Hippocampal formation (tissue), 2 donors: ENCODE results near the gene TENM4.

Experiments
- DNase-seq, 2 donors: peaks; one replicate each; lab custom pipeline; 2025; lab: John Stamatoyannopoulos, UW

Gene TENM4

DNA sequence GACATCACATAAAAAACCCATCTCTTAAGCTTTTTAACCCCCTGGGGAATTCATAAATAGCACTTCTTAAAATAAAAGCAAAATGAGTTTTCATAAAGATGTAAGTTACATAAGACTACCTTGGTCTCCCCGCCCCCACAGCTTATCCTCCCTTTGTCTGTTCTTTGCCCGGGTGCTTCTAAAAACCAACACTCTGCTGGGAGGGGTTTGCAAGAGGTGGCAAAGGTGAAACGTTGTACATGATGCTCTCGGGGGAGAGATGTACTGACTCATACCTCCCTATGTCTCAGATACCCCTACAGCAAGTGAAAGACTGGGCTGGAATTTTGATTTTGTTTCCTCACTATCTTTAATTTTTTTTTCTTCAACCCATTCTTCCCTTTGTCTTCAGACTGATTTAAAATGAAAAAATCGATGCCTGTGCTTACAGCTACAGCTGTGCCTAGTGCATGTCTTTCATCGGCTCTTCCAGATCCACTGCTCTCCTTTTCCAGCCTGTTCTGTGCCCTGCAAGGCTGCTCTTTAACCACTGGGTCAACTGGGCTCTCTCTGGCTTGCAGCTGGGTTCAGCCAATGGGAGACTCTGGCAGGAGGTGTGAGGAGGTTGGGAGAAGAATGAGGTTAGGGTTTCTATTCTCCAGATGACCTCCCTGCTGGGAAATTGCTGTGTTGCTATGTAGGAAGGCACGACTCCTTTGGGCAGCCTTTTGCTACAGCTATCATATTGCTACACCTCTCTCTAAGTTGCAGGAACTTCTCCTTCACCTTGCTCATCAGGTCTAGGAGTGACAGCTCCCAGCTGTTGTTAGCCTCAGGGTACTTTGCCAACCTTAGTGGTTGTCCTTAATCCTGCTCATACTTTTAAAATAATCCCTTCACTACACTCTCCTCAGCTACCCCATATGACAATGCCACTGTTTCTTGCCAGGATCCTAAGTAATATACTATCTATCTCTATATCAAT, 266.5 kb downstream of the TENM4 start:
- no peak for DNase-seq

DNA sequence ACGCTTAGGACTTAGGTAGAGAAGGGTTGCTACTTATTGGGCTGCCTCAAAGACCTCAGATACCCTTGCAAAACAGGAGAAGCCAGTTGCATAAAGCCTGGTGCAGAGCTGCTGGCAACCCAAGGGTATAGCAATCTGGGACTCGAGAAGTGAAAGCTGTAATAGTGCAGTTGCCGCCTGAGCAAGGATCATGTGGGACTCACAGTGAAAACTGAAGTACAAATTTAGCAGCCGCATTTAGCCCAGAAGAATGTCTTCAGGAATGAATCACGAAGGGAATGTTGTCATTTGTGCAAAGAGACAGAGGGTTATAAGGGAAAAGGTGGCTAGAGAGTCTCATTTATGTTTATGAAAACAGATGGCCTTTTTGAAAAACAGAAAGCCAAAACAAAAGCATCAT, 267.2 kb downstream of the TENM4 start:
- DNase-seq = peak; percentile 8 to 67

DNA sequence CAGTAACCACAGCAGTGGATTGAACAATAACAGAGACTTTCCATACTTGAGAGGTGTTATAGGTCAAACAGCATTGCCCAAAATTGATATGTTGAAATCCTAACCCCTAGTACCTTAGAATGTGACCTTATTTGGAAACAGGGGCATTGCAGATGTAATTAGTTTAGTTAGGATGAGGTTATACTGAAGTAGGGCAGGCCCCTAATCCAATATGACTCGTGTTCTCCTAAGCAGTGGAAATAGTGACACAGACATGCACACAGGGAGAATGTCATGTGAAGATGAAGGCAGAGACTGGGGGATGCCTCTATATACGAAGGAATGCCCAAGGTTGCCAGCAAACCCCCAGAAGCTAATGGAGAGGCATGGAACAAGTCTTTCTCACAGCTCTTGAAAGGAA, 270.5 kb downstream of the TENM4 start:
- DNase-seq = no peak

DNA sequence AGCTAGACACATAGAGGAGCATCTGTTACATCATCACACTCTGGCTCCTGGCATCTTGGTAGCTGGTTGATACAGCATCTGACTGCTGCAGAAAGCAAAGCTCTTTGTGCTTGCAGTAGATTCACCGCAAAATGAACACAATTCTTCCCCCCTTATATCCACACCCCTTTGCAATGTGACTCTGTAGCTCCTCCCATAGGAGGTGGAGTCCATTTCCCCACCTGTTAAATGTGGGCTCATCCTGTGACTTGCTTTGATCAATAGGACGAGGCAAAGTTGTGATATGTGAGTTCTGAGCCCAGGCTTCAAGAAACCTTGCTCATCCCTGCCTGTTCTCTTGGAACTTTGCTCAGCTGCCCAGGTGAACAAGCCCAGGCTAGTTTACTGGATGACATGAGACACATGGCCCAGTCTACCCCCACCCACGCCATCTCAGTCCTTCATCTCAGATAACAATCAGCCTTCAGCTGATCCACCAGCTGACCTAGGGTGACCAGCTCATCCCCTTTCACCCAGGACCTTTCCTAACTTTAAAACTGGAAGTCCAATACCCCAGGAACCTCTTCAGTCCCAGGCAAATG, 272.2 kb downstream of the TENM4 start:
- no peak for DNase-seq

DNA sequence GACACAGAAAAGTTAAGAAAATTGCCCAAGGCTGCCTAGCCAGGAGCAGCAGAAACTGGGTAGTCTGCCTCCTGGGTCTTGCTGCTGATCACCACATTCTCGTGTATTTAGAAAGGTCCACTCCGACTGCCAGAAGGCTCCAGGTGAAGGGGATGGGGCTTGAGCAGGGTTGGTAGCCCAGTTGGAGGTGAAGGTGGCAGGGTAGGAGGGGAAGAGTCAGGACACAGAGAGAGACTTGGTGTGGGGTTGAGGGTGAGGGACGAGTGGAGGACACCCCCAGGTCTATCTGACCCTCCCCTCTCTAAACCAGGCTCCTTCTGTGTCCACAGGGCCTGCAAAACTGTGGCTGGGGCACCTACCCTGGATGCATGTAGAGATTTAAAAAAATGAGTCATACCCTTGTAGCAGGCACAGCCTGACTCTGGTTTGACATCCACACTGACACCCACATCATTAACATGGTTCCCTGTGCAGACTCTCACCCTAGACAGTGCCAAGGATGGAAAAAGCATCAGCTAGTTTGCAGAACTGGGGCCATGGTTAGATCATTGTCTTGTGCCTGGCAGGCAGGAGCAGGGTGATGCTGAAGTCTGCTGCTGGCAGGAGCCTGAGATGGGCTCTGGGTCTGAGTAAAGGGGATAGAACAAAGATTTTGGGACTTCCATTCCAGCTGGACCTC, 273.2 kb downstream of the TENM4 start:
- peak in 1 of 2 donors; percentile 13 for DNase-seq

DNA sequence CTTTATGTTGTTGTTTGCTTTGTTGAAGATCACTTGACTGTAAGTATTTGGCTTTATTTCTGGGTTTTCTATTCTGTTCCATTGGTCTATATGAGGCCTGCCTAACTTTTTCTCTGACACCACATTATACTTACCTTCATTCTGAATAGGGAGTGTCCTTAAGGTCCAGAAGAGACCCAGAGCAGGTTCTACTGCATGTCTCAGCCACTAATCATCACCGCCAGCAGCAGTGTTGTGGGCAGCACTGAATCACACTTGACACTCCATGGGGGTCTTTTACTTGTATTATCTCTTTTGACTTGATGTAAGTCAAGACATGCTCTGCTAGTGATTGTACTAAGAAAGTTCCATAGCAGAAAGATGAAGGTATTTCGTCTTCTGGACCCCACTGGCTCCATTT, 274.9 kb downstream of the TENM4 start:
- no peak for DNase-seq

DNA sequence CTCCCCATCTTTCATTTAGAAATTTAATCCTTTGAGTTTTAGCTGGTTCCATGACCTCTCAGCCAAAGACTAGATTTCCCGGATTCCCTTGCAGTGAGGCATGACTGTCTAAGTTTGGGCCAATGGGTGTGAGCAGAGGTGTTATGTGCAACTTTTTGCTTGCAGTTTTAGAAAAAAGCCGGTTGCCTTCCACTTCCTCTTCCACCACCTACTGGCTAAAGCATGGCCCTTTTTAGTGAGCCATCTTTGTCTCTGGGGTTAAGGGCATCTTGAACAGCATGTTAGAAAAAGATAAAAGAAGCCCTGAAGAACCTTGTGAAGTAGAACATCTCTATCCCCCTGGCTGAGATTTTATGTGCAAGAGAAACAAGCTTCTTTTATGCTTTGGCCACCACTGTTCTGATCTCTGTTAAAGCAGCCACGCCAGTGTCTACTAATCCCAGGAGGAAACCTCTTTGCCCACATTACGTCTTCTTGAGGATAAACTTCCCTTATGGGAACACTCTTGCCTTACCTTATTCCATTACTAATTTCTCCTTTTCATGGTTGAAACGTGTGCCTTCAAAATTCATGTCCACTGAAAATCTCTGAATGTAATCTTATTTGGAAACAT, 279.9 kb downstream of the TENM4 start:
- DNase-seq = no peak

DNA sequence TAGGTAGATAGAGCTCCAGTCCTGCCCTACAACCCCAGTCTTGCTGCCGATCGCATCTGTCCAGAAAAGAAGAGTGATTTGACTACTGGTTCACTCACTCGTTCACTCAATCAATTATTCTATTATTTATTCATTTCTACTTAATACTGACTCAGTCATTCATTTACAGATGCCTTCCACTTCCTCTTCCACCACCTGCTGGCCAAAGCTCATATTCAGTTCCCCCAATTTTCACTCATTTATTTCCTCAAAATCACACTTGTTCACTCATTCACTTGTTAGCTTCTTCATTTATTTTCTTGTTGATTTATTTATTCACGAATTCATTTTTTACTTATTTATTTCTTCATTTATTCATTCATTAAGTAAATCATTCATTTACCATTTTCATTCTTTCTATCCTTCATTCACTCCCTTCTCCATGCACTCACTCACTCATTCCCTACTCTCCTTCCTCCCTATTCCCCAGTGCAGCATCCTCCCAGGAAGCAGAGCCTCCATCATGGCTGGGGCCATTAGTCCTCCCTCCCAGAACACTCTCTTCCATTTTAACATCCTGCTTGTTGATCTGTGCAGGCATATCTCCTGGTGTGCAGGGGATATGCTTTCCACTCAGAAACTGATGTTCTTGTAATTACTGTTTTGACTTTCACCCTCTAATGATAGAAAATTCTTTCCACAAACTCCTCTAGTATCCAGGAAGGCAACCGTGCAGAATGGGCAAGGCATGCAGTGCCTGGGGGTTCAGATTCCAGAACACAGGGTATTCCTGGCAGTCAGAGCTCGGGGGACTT, 281.0 kb downstream of the TENM4 start:
- DNase-seq = no peak

DNA sequence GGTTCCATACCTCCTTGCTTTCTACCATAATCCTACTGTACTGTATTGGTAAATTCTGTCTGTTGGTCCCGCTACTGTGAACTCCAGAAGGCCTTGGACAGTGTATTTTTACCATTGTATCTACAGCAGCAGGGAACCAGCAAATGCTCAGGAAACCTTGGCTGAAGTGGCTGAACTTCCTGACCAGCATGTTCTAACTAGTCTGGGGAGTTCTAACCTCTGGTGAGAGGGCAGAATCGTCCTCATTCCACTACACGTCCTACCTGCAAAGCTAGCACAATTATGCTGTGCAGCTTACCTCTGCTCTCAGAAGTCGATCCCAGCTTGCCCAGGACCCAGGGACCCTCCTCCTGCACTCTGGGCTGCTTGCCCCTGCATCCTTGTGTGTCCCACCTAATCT, 283.1 kb downstream of the TENM4 start:
- no peak for DNase-seq

DNA sequence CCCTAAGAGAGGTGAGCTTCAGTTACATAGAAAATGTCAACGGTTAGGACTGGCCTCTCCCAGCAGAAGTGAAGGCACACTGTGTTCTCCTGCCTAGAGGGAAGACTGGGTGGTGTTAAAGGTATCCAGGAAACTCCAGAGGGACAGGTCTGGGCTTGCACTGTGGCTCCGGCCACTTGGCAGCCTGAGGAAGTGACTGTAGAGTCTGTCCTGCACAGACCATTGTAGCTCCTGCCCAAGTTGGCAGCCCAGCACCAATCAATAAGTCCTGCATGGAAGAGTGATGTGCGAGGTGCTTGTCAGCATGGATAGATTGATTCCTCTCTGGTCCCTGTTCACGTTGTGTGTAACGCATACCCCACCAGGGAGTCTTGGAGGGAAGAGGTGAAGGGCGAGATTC, 284.8 kb downstream of the TENM4 start:
- DNase-seq = no peak

DNA sequence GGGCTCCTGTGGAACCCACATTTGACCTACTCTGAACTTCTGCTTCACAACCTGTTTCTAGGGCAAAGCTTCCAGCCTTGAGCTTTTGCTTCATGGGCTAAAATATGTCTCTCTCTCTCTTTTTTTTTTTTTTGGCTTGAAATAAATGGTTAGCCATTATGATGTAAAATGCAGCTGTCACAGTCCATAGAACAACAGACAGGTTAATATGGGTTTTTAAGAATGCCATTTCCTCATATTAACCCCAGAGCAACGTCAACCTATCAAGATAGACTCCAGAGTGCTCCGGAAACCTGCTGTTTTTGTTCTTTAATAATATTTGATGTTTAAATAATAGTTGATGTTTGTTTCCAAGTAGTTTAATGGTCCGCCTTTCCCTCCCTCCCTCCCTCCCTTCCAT, 285.6 kb downstream of the TENM4 start:
- DNase-seq = no peak

DNA sequence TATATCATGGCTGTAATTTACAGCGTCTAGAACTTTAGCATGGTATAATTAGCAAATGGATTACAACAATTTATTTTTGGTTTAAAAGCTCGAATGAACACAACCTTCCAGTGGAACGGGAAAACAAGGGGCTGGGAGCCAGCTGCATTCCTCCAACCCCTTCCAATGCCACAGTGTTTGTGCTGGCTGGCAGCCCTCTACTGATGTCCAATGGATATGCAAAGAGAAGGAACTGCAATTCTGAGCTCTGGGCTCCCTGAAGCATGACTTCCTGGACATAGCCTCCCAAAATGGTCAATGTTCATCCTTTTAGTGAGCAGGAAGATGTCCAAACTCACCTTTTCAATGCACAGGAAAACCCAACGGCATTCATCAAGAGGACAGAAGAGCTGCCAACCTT, 288.3 kb downstream of the TENM4 start:
- peak in 1 of 2 donors; percentile 9 for DNase-seq

DNA sequence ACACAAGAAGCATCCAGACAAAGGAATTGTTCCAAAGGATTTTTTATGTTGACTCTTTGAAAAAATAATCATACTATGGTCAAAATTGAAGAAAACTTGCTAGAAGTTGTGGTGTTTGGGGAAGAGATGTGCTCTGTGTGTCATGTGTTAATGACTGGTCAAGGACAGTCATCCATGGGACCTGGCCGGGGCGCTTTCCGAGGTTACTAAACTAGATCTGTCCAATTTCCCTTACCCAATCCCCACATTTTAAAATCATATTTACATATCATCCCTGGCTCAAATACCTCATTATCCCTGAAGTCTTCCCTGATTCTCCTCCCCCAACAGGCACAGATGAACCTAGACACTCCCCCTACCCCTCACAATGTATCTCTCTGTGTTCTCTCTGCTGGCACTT, 289.4 kb downstream of the TENM4 start:
- DNase-seq = no peak

DNA sequence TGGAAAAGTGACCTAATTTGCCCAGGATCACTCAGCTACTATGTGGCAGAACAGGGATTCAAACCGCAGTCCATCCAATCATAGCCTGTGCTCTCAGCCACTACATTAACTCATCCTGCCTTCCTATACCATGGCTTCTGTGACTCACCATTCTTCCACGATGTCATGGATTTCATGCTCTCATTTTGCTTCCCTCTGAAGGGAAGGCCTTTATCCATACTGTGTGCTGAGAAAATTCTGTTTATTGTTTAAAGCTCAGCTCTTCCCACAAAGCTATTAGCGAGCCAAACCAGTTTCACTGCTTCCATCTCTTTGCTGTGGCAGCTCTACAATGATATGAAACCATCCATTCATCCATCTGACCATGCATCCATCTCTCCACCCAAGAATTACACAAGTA, 289.9 kb downstream of the TENM4 start:
- no peak for DNase-seq

DNA sequence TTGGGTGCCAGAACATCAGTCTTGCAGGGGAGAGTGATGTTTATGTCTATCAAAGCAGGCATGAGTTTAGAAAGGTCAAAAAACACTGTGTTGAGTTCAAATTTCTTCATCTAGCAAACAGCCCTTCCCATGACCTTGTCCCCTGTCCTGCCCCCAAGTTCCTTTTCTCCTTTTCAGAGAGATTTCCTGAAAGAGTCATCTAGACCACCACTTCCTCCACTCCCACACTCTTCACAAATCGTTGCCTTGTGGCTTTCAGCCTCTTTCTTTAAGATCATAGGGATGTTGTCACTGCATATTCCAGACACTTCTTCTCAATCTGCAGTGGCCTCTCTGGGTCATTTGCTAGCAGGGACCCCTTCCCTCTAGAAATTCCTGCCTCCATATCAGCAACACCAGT, 290.5 kb downstream of the TENM4 start:
- no peak for DNase-seq

DNA sequence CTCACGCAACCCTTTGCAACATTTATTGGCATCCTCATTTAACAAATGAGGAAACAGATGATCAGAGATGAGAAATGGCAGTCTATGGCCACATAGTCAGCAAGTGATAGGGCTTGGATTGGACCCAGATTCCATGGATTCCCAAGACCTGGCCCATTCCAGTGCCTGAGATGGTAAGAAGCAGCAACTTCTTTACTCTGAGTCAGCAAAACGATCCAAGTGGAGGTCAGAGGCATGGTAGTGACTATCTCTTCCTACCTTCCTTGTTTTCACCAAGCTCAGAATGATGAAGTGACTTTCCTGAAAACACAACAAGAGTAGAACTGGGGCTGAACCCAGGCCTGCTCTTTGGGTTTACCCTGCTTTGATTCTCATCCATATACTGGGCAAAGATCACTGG, 293.1 kb downstream of the TENM4 start:
- no peak for DNase-seq

DNA sequence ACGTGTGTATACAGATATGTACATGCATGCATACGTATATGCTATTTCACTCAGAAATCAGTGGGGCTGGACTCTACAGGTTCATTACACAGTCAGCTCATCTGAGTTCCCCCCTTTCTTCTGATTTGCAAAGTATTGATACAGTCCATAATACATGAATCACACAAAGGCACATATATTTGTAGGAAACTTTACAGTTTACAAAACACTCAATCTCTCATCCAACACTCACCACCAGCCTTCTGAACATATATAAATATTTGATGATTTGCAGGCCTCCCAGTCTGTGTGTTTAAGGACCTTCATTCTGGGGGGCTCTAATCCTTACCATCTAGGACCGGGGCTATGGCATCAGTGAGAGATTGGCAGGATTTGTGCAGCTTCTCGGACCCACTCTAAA, 293.8 kb downstream of the TENM4 start:
- no peak for DNase-seq

DNA sequence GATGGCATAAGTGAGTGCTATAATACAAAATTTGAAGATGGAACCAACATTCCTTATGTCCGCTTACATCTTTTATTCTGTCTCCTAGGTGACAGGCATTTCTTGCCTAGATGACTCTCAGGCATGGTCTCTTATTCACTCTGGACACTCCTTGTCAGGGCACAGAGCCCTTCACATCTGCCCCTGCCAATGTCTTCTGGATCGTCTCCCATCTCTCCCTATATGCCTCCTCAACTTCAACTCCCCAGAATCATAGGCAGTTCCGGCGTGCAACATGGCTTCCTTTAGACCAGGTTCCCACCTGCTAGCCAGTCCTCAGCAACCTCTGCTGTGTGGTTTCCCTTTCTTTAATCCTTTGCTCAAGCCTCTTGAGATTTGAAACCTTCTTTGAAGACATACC, 300.9 kb downstream of the TENM4 start:
- no peak for DNase-seq

DNA sequence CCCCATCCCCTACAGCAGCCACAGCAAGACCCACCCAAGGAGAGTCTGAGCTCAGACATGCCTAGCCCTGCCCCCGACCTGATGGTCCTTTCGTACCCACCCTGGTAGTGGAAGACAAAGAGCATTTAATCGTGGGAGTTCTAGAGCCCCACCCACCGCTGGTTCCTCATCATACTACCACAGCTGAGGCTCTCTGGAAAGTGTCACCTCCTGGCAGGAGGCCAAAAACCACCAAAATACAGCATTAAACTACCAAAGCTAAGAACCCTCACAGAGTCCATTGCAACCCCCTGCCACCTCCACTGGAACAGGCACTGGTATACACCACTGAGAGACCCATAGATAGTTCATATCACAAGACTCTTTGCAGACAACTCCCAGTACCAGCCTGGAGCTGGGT, 311.1 kb downstream of the TENM4 start:
- DNase-seq = no peak

DNA sequence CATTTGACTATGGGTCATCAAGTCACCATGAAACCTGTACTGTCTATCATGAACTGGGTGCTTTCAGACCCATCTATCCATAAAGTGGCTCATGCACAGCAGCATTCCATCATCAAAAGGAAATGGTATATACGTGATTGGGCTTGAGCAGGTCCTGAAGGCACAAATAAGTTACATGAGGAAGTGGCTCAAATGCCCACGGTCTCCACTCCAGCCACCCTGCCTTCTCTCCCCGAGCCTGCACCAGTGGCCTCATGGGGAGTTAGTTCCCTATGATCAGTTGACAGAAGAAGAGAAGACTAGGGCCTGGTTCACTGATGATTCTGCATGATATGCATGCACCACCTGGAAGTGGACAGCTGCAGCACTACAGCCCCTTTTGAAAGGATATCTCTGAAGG, 312.5 kb downstream of the TENM4 start:
- no peak for DNase-seq

DNA sequence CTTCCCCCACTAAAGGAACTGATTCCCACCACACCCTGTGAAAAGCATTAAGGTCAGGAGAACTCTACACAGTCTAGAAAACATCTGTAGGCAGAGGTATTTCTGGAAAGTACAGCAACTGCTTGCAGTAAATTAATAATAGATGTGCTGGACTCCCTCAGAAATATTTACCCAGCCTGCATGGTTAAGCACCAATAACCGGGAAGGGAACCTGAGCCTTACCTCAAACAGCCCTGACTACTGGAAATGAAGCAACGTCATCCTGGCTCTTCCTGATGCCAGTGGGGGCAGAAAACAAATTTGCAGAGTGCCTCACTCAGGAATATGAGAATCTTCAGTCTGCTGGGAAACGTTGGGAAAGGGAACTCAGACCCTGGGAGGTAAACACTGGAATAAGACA, 318.1 kb downstream of the TENM4 start:
- no peak for DNase-seq

DNA sequence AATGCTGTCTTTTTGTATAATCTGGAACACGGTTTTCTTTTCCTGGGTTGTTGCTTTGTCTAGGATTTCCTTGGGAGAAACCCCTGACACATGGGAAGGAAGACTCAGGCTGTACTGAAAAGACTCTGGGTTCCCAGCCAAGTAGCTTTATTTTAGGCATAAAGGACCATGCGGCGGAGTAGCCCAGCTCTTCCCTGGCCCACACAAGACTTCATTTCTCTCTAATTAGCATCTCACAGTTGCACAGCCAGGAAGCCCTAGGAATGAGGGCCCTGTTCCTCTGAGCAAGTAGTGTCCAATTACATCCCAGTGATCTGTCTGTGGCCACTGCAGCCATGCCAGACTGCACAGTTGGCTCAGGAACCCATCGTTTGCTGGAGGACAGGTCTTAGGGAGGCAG, 319.5 kb downstream of the TENM4 start:
- peak in 1 of 2 donors; percentile 31 for DNase-seq
